K562 (cell line): ENCODE results near the gene MAN2A1. TPM values are rescaled to one million over a fixed set of nuclear protein-coding genes. Genes with fewer than 3 reads are reported as not detected.

ENCODE experiments used
- ARNT ChIP-seq, 2 experiments: fragments of 450-650 bp; IDR thresholded peaks; 2 replicates each; pipeline ENCODE4 v1.6.1; 2016; ENCODE audit warnings: mild to moderate bottlenecking in 1 of 2
- CAMTA2 ChIP-seq: fragments of 250-450 bp; sonication (Bioruptor Pico); conservative IDR thresholded peaks from 2 replicates; pipeline ENCODE4 v1.5.1; 2022
- CBFA2T3 ChIP-seq: fragments of 450-650 bp; IDR thresholded peaks from 2 replicates; pipeline ENCODE4 v1.6.1; 2017
- CTBP1 ChIP-seq: fragments of 450-650 bp; IDR thresholded peaks from 2 replicates; pipeline ENCODE4 v1.6.1; 2016; ENCODE audit warnings: borderline replicate concordance
- EGR1 ChIP-seq: fragments of 450-650 bp; conservative IDR thresholded peaks from 2 replicates; pipeline ENCODE4 v1.6.1; 2017; ENCODE audit warnings: mild to moderate bottlenecking
- GTF2E2 ChIP-seq: fragments of 200-800 bp; sonication (Bioruptor generic); IDR thresholded peaks from 2 replicates; pipeline ENCODE4 v1.6.1; 2016; ENCODE audit warnings: missing genetic modification characterization, missing compliant biosample characterization
- SRSF3 ChIP-seq: fragments of 200-400 bp; formaldehyde crosslinking; IDR thresholded peaks from 2 replicates; pipeline ENCODE4 v1.6.1; 2016; ENCODE audit warnings: mild to moderate bottlenecking, low read length, moderate library complexity; ENCODE audit not compliant: insufficient read depth
- SRSF7 ChIP-seq: fragments of 200-400 bp; formaldehyde crosslinking; optimal IDR thresholded peaks from 2 replicates; pipeline ENCODE3; 2017; ENCODE audit warnings: mild to moderate bottlenecking, low read depth, low read length
- YY1 ChIP-seq, 3 experiments: IDR thresholded peaks; 2 replicates each; pipeline ENCODE4 v1.6.1; 2011; ENCODE audit warnings: low read length in 2 of 3, mild to moderate bottlenecking in 2 of 3, moderate library complexity in 2 of 3, borderline replicate concordance in 1 of 3, control low read depth in 1 of 3, low read depth in 1 of 3; ENCODE audit not compliant: insufficient read depth in 3 of 3, insufficient replicate concordance in 2 of 3, control insufficient read depth in 1 of 3, insufficient read length in 1 of 3; ENCODE audit errors: extremely low read depth in 1 of 3
- ZNF274 ChIP-seq: IDR thresholded peaks from 2 replicates; pipeline ENCODE4 v1.6.1; 2011; ENCODE audit warnings: low read depth, mild to moderate bottlenecking, low read length, moderate library complexity, borderline replicate concordance
- ZNF311 ChIP-seq: fragments of 250-450 bp; sonication (Bioruptor Pico); IDR thresholded peaks from 2 replicates; pipeline ENCODE4 v1.4.0; 2020; ENCODE audit warnings: mild to moderate bottlenecking, moderate library complexity
- ZNF384 ChIP-seq: IDR thresholded peaks from 2 replicates; pipeline ENCODE4 v1.6.1; 2012; ENCODE audit warnings: low read depth, low read length, improper control_type of control experiment
- ZNF696 ChIP-seq: fragments of 250-450 bp; sonication (Bioruptor Pico); conservative IDR thresholded peaks from 2 replicates; pipeline ENCODE4 v1.4.0; 2020; ENCODE audit warnings: mild to moderate bottlenecking, moderate library complexity
- polyA plus RNA-seq, 8 experiments: library from polyadenylated mRNA; depleted of rRNA in 4 of 8; stranded (reverse) in 5 of 8; unstranded in 3 of 8; fragments of >200 nt; fragmentation: Nextera tagmentation in 2 of 8; fragmentation: Illumina TruSeq in 1 of 8; extraction: Ambion mirVana in 2 of 8; extraction: Trizol in 1 of 8; gene quantifications; 2 replicates each; pipeline versions ENCODE4 v1.2.1 to v1.2.3, GENCODE V29; 2011 to 2014; ENCODE audit warnings: inconsistent platforms in 1 of 8, missing spikeins in 1 of 8
- total RNA-seq, 7 experiments: library from RNA; depleted of rRNA in 6 of 7; stranded (reverse); fragments of >200 nt in 6 of 7; fragmentation: Illumina TruSeq in 2 of 7; extraction: Trizol in 2 of 7; gene quantifications; 2 replicates each; pipeline versions ENCODE4 v1.2.1 to v1.2.3, GENCODE V29; 2011 to 2021; ENCODE audit warnings: low replicate concordance in 1 of 7
- TF ChIP-seq, protein P1 (sequence below), 2 experiments: fragments of 450-650 bp in 1 of 2; sonication (generic) in 1 of 2; formaldehyde crosslinking in 1 of 2; IDR thresholded peaks in 1 of 2; conservative IDR thresholded peaks in 1 of 2; 2 replicates each; pipeline versions ENCODE4 v1.6.1 to v1.8.1; 2016 to 2023; ENCODE audit warnings: mild to moderate bottlenecking in 2 of 2, moderate library complexity in 2 of 2, inconsistent platforms in 1 of 2, missing genetic modification reagents in 1 of 2
- TF ChIP-seq, protein P2 (sequence below): fragments of 450-650 bp; IDR thresholded peaks from one replicate; pipeline ENCODE4 v1.6.1; 2018; ENCODE audit warnings: mild to moderate bottlenecking, moderate library complexity; ENCODE audit not compliant: partially characterized antibody
- TF ChIP-seq, protein P3 (sequence below), 2 experiments: fragments of 450-650 bp in 1 of 2; sonication (generic) in 1 of 2; formaldehyde crosslinking in 1 of 2; IDR thresholded peaks; 2 replicates each; pipeline versions ENCODE4 v1.7.1 to v1.9.0; 2016 to 2022; ENCODE audit warnings: inconsistent platforms in 1 of 2, mild to moderate bottlenecking in 1 of 2, missing genetic modification reagents in 1 of 2

MAN2A1 gene
- total and polyA plus RNA-seq, 9 of the 15 experiments (the other 6 are each of a cell fraction or from before 2014, with no cell fraction given): 5.2 to 32.0 (median 19.8) TPM

DNA sequence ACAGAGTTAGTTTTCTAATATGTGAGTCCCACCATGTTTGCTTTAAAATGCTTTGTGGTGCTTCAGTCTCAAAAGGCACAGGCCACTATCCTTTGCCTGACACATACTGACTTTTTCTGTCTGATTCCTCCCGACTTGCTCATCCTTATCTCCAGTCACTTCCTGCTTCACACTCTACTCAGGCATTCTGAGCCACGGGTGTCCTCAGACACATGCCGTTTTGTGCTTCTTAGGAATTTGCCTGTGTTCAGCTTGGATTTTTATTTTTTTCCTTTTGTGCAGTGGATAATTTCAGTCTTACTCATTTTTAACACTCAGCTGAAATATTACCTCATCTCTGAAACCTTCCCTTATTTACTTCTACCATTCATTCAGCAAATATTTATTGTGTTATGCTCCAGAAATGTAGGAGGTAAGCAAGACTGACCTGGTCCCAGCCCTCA lies 54.1 kb downstream of the MAN2A1 start (continued):
- TF ChIP-seq EGR1 (no peak), CBFA2T3 (no peak; the same call in 1 of the 2 replicates), YY1 (IDR thresholded peaks at IDR 0.05; ENCODE audit: borderline replicate concordance in 1 of 3, control insufficient read depth in 1 of 3, extremely low read depth in 1 of 3, insufficient read depth in 3 of 3, insufficient read length in 1 of 3, insufficient replicate concordance in 2 of 3, low read depth in 1 of 3, low read length in 2 of 3) (peak in 1 of 3 experiments; percentile 12), ZNF384 (no peak), ARNT (IDR thresholded peaks at IDR 0.05) (no peak; a peak in 1 of 4 replicates), ZNF696 (CRISPR knock-in tag) (no peak), CTBP1 (peak; percentile 3; the same call in 1 of the 2 replicates), ZNF311 (CRISPR knock-in tag) (no peak), ZNF274 (no peak), SRSF7 (no peak), SRSF3 (no peak), CAMTA2 (no peak), GTF2E2 (tag) (no peak)
- TF ChIP-seq, protein P1, sequence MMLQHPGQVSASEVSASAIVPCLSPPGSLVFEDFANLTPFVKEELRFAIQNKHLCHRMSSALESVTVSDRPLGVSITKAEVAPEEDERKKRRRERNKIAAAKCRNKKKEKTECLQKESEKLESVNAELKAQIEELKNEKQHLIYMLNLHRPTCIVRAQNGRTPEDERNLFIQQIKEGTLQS (IDR thresholded peaks at IDR 0.05): 0 out of 2 replicates have a peak, but pooled peaks have one; percentile 16
- TF ChIP-seq, protein P1 (CRISPR knock-in tag; conservative IDR thresholded peaks at IDR 0.05): no peak
- TF ChIP-seq, protein P2, sequence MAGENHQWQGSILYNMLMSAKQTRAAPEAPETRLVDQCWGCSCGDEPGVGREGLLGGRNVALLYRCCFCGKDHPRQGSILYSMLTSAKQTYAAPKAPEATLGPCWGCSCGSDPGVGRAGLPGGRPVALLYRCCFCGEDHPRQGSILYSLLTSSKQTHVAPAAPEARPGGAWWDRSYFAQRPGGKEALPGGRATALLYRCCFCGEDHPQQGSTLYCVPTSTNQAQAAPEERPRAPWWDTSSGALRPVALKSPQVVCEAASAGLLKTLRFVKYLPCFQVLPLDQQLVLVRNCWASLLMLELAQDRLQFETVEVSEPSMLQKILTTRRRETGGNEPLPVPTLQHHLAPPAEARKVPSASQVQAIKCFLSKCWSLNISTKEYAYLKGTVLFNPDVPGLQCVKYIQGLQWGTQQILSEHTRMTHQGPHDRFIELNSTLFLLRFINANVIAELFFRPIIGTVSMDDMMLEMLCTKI: no peak
- TF ChIP-seq, protein P3, sequence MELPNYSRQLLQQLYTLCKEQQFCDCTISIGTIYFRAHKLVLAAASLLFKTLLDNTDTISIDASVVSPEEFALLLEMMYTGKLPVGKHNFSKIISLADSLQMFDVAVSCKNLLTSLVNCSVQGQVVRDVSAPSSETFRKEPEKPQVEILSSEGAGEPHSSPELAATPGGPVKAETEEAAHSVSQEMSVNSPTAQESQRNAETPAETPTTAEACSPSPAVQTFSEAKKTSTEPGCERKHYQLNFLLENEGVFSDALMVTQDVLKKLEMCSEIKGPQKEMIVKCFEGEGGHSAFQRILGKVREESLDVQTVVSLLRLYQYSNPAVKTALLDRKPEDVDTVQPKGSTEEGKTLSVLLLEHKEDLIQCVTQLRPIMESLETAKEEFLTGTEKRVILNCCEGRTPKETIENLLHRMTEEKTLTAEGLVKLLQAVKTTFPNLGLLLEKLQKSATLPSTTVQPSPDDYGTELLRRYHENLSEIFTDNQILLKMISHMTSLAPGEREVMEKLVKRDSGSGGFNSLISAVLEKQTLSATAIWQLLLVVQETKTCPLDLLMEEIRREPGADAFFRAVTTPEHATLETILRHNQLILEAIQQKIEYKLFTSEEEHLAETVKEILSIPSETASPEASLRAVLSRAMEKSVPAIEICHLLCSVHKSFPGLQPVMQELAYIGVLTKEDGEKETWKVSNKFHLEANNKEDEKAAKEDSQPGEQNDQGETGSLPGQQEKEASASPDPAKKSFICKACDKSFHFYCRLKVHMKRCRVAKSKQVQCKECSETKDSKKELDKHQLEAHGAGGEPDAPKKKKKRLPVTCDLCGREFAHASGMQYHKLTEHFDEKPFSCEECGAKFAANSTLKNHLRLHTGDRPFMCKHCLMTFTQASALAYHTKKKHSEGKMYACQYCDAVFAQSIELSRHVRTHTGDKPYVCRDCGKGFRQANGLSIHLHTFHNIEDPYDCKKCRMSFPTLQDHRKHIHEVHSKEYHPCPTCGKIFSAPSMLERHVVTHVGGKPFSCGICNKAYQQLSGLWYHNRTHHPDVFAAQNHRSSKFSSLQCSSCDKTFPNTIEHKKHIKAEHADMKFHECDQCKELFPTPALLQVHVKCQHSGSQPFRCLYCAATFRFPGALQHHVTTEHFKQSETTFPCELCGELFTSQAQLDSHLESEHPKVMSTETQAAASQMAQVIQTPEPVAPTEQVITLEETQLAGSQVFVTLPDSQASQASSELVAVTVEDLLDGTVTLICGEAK (IDR thresholded peaks at IDR 0.05): 0 out of 2 replicates have a peak, but pooled peaks have one; percentile 1
- TF ChIP-seq, protein P3 (CRISPR knock-in tag; IDR thresholded peaks at IDR 0.05): no peak
